Muscle of arm (tissue), 12 donors: ENCODE results near the gene PIGU. TPM values are rescaled to one million over a fixed set of nuclear protein-coding genes. Genes with fewer than 3 reads are reported as not detected.

ENCODE experiments used
- DNase-seq: peaks from one replicate; pipeline ENCODE4 v3.0.0-alpha.2; 2013
- polyA plus RNA-seq, 12 donors: library from polyadenylated mRNA; unstranded; fragments of 120-200 nt; gene quantifications; one replicate each; pipeline ENCODE4 v1.2.1, GENCODE V29; 2013; ENCODE audit not compliant: insufficient read length in 12 of 12

Gene PIGU
- polyA plus RNA-seq, 12 donors: 20.4 to 34.8 (median 26.2) TPM; not detected in 1

GRCh38 chr20:34559311-34560140 lies 117.4 kb downstream of the PIGU start:
- peak; percentile 18 for DNase-seq

GRCh38 chr20:34558320-34559218 lies 118.3 kb downstream of the PIGU start, which contains the start of gene MAP1LC3A:
TSS of gene MAP1LC3A (plus strand) at chr20:34558718. CDS start at chr20:34558869, 151 bp downstream.
- DNase-seq: peak; percentile 93

- DNase-seq: no peak
Observed at GRCh38 chr20:34557936-34558319, 119.0 kb downstream of the PIGU start.

GRCh38 chr20:34553366-34553867 lies 123.5 kb downstream of the PIGU start:
- DNase-seq: no peak

- no peak for DNase-seq
Observed at GRCh38 chr20:34552569-34552968, 124.3 kb downstream of the PIGU start.

- no peak for DNase-seq
Observed at GRCh38 chr20:34549929-34550305, 127.0 kb downstream of the PIGU start.

GRCh38 chr20:34549291-34549928 lies 127.5 kb downstream of the PIGU start:
- no peak for DNase-seq

- no peak for DNase-seq
Observed at GRCh38 chr20:34547844-34548613, 128.9 kb downstream of the PIGU start.

GRCh38 chr20:34546751-34547181 lies 130.1 kb downstream of the PIGU start:
- no peak for DNase-seq

GRCh38 chr20:34544109-34544796 lies 132.6 kb downstream of the PIGU start:
- no peak for DNase-seq

GRCh38 chr20:34543463-34544056 lies 133.3 kb downstream of the PIGU start:
- DNase-seq: no peak

- no peak for DNase-seq
Observed at GRCh38 chr20:34542439-34542838, 134.5 kb downstream of the PIGU start.

GRCh38 chr20:34541917-34542316 lies 135.0 kb downstream of the PIGU start:
- DNase-seq: no peak

- no peak for DNase-seq
Observed at GRCh38 chr20:34541264-34541901, 135.5 kb downstream of the PIGU start.

- no peak for DNase-seq
Observed at GRCh38 chr20:34540596-34541263, 136.2 kb downstream of the PIGU start.

GRCh38 chr20:34539756-34540155 lies 137.1 kb downstream of the PIGU start:
- DNase-seq: no peak

- DNase-seq: no peak
Observed at GRCh38 chr20:34538671-34539123, 138.2 kb downstream of the PIGU start.

GRCh38 chr20:34537651-34538050 lies 139.2 kb downstream of the PIGU start:
- no peak for DNase-seq
